Calu3 (cell line): ENCODE measurements around the gene MEMO1. TPM values are rescaled to one million over a fixed set of nuclear protein-coding genes. Genes with fewer than 3 reads are reported as not detected.
"Not testable (repeated sequence)": the region's sequence is repeated elsewhere in the genome, so short reads cannot be mapped to it uniquely, and the experiment has no call there.

Experiments
- BruUV-seq: library from RNA; stranded (reverse); fragments of 400-500 nt; replicated peaks from 2 replicates; lab custom pipeline; 2021; lab: Mats Ljungman, UMichigan
- CTCF ChIA-PET: fragments of 300-600 bp; sonication (Branson Sonifier 250); formaldehyde crosslinking; loops from one replicate; lab custom pipeline; 2022; ENCODE audit warnings: antibody characterized with exemption; lab: Charles Lee
- DNase-seq: peaks from one replicate; pipeline ENCODE4 v3.0.0; 2022
- H3K27ac Mint-ChIP-seq: one replicate; pipeline ENCODE4 v1.8.0; 2022; ENCODE audit warnings: mixed read lengths; ENCODE audit not compliant: unreplicated experiment
- H3K27me3 Mint-ChIP-seq: one replicate; pipeline ENCODE4 v1.8.0; 2022; ENCODE audit warnings: mixed read lengths; ENCODE audit not compliant: unreplicated experiment
- H3K36me3 Mint-ChIP-seq: one replicate; pipeline ENCODE4 v1.8.0; 2022; ENCODE audit warnings: mild to moderate bottlenecking, moderate library complexity, mixed read lengths; ENCODE audit not compliant: insufficient read depth, unreplicated experiment
- H3K4me1 Mint-ChIP-seq: one replicate; pipeline ENCODE4 v1.8.0; 2022; ENCODE audit warnings: mild to moderate bottlenecking, low read depth, mixed read lengths; ENCODE audit not compliant: unreplicated experiment
- H3K4me3 Mint-ChIP-seq: one replicate; pipeline ENCODE4 v1.8.0; 2022; ENCODE audit warnings: mild to moderate bottlenecking, low read depth, moderate library complexity, mixed read lengths; ENCODE audit not compliant: unreplicated experiment
- H3K9me3 Mint-ChIP-seq: one replicate; pipeline ENCODE4 v1.8.0; 2022; ENCODE audit warnings: low read depth, mixed read lengths; ENCODE audit not compliant: unreplicated experiment
- CTCF ChIP-seq: fragments of 200-600 bp; IDR thresholded peaks from one replicate; pipeline ENCODE4 v1.8.0; 2022; ENCODE audit warnings: antibody characterized with exemption; ENCODE audit not compliant: unreplicated experiment
- intact Hi-C: fragments of 100-400 bp; cut with micrococcal nuclease; formaldehyde crosslinking; loops from one replicate; pipeline ENCODE4 v1.10.0; 2022; ENCODE audit not compliant: unreplicated experiment
- total RNA-seq: library from RNA; stranded (reverse); gene quantifications from 2 replicates; pipeline ENCODE4 v1.2.3, GENCODE V29; 2022

MEMO1 gene
- total RNA-seq, 1 experiment from 2014 or later, result 53.9 TPM

GRCh38 chr2:31901900-31902299 lies 108.9 kb downstream of the MEMO1 start:
- CTCF ChIA-PET, result no interaction called here
- Mint-ChIP-seq H3K9me3 (peaks cover 11% of the 10 kb centered on the region), H3K27ac (no peak overlapping the region), H3K36me3 (peaks cover 12% of the 10 kb centered on the region), H3K4me1 (no peaks in the 10 kb centered on the region), H3K27me3 (no peaks in the 10 kb centered on the region), H3K4me3 (no peak overlapping the region)
- BruUV-seq, result no TSS peak
- TF ChIP-seq CTCF, result no peak
- intact Hi-C loops, result no loop called here
- no peak for DNase-seq

- H3K4me1 Mint-ChIP-seq, H3K27me3 Mint-ChIP-seq, H3K4me3 Mint-ChIP-seq, intact Hi-C loops, DNase-seq, H3K27ac Mint-ChIP-seq, BruUV-seq: not testable (repeated sequence)
- H3K9me3 Mint-ChIP-seq, result peaks cover 11% of the 10 kb centered on the region
- CTCF ChIA-PET, result interaction anchor here (0.6 kb wide), 1 partner anchor 13 kb away, joined by 4 read pairs; no protein-coding TSS in a partner anchor
- H3K36me3 Mint-ChIP-seq, result peaks cover 13% of the 10 kb centered on the region
These were observed 110.7 kb downstream of the MEMO1 start for GRCh38 chr2:31900156-31900555.

GRCh38 chr2:31898346-31898745 lies 112.5 kb downstream of the MEMO1 start:
- DNase-seq, H3K4me1 Mint-ChIP-seq, BruUV-seq, intact Hi-C loops, H3K4me3 Mint-ChIP-seq, H3K27ac Mint-ChIP-seq, H3K27me3 Mint-ChIP-seq: not testable (repeated sequence)
- Mint-ChIP-seq H3K36me3 (peaks cover 15% of the 10 kb centered on the region), H3K9me3 (peaks cover 11% of the 10 kb centered on the region)
- CTCF ChIA-PET, result interaction anchor here (0.6 kb wide), 1 partner anchor 84 kb away, joined by 3 read pairs; no protein-coding TSS in a partner anchor

GRCh38 chr2:31897340-31897739 lies 113.5 kb downstream of the MEMO1 start:
- not testable (repeated sequence) for DNase-seq, BruUV-seq

GRCh38 chr2:31896293-31896692 lies 114.5 kb downstream of the MEMO1 start:
- Mint-ChIP-seq H3K9me3 (peaks cover 11% of the 10 kb centered on the region), H3K4me3 (no peak overlapping the region), H3K27ac (no peak overlapping the region), H3K36me3 (peaks cover 15% of the 10 kb centered on the region), H3K27me3 (no peaks in the 10 kb centered on the region), H3K4me1 (no peaks in the 10 kb centered on the region)
- CTCF ChIA-PET, result interaction anchor here (0.6 kb wide), 1 partner anchor 33 kb away, joined by 3 read pairs; no protein-coding TSS in a partner anchor
- no peak for TF ChIP-seq CTCF
- intact Hi-C loops, result no loop called here
- BruUV-seq, result no TSS peak
- no peak for DNase-seq

More at GRCh38 chr2:31897340-31897739, 113.5 kb downstream of the MEMO1 start:
- H3K27ac Mint-ChIP-seq, H3K27me3 Mint-ChIP-seq, CTCF ChIA-PET, intact Hi-C loops, H3K4me1 Mint-ChIP-seq, H3K4me3 Mint-ChIP-seq: not testable (repeated sequence)
- H3K9me3 Mint-ChIP-seq, result peaks cover 11% of the 10 kb centered on the region
- peaks cover 15% of the 10 kb centered on the region for H3K36me3 Mint-ChIP-seq

GRCh38 chr2:31894656-31895055 lies 116.2 kb downstream of the MEMO1 start:
- CTCF ChIA-PET, result no interaction called here
- H3K27ac Mint-ChIP-seq, result no peak overlapping the region

More at GRCh38 chr2:31894656-31895055, 116.2 kb downstream of the MEMO1 start:
- no peak for DNase-seq
- H3K4me1 Mint-ChIP-seq, result no peaks in the 10 kb centered on the region
- peaks cover 11% of the 10 kb centered on the region for H3K9me3 Mint-ChIP-seq
- H3K4me3 Mint-ChIP-seq, result no peak overlapping the region
- intact Hi-C loops, result no loop called here
- no peaks in the 10 kb centered on the region for H3K27me3 Mint-ChIP-seq
- peaks cover 15% of the 10 kb centered on the region for H3K36me3 Mint-ChIP-seq
- no peak for TF ChIP-seq CTCF
- no TSS peak for BruUV-seq
